HepG2 (cell line): ENCODE measurements around the gene SPIRE1. TPM values are rescaled to one million over a fixed set of nuclear protein-coding genes. Genes with fewer than 3 reads are reported as not detected.

Experiments used
- ETV6 ChIP-seq: sonication (generic); formaldehyde crosslinking; conservative IDR thresholded peaks from 2 replicates; pipeline ENCODE4 v1.4.0; 2020; ENCODE audit warnings: missing genetic modification reagents
- GATAD2A ChIP-seq: IDR thresholded peaks from 2 replicates; pipeline ENCODE4 v1.6.1; 2016
- GTF3A ChIP-seq: sonication (generic); formaldehyde crosslinking; conservative IDR thresholded peaks from 2 replicates; pipeline ENCODE4 v1.4.0; 2020; ENCODE audit warnings: mild to moderate bottlenecking, missing genetic modification reagents
- HNF4G ChIP-seq, 2 experiments: sonication (generic) in 1 of 2; formaldehyde crosslinking in 1 of 2; IDR thresholded peaks; 2 replicates each; pipeline versions ENCODE4 v1.4.0 to v1.6.1; 2011 to 2020; ENCODE audit warnings: borderline replicate concordance in 2 of 2, low read depth in 2 of 2, mild to moderate bottlenecking in 2 of 2, low read length in 1 of 2, missing genetic modification reagents in 1 of 2, moderate library complexity in 1 of 2
- MTF2 ChIP-seq: sonication (generic); formaldehyde crosslinking; IDR thresholded peaks from 2 replicates; pipeline ENCODE4 v1.5.0; 2020; ENCODE audit warnings: missing genetic modification reagents, borderline replicate concordance
- TOPORS ChIP-seq: sonication (generic); formaldehyde crosslinking; IDR thresholded peaks from 2 replicates; pipeline ENCODE4 v1.8.0; 2023; ENCODE audit warnings: mild to moderate bottlenecking, missing genetic modification reagents
- polyA plus RNA-seq, 8 experiments: library from polyadenylated mRNA; depleted of rRNA in 3 of 8; stranded (reverse) in 7 of 8; unstranded in 1 of 8; fragments of >200 nt; fragmentation: Illumina TruSeq in 4 of 8; extraction: Trizol in 4 of 8; gene quantifications; 2 replicates each; pipeline versions ENCODE4 v1.2.1 to v1.2.3, GENCODE V29; 2011 to 2016; ENCODE audit warnings: low read depth in 4 of 8, missing spikeins in 1 of 8, mixed read lengths in 1 of 8; ENCODE audit not compliant: insufficient read depth in 1 of 8
- total RNA-seq, 5 experiments: library from RNA; depleted of rRNA; stranded (reverse); fragments of >200 nt; fragmentation: Illumina TruSeq; extraction: Trizol; gene quantifications; 2 replicates each; pipeline ENCODE4 v1.2.3, GENCODE V29; 2016; ENCODE audit warnings: low read depth in 1 of 5
- TF ChIP-seq, protein P1 (sequence below), 2 experiments: fragments of 450-650 bp in 1 of 2; sonication (generic) in 1 of 2; formaldehyde crosslinking in 1 of 2; IDR thresholded peaks; 2 replicates each; pipeline versions ENCODE4 v1.6.1 to v1.8.0; 2016 to 2022; ENCODE audit warnings: antibody characterized with exemption in 1 of 2, mild to moderate bottlenecking in 1 of 2, missing genetic modification reagents in 1 of 2
- TF ChIP-seq, protein P2 (sequence below): sonication (generic); formaldehyde crosslinking; IDR thresholded peaks from 2 replicates; pipeline ENCODE4 v1.5.0; 2020; ENCODE audit warnings: mild to moderate bottlenecking, missing genetic modification reagents
- TF ChIP-seq, protein P3 (sequence below): sonication (generic); formaldehyde crosslinking; IDR thresholded peaks from 2 replicates; pipeline ENCODE4 v1.4.0; 2020; ENCODE audit warnings: missing genetic modification reagents, mild to moderate bottlenecking, borderline replicate concordance
- TF ChIP-seq, protein P4 (sequence below): sonication (generic); formaldehyde crosslinking; IDR thresholded peaks from 2 replicates; pipeline ENCODE4 v1.5.0; 2020; ENCODE audit warnings: missing genetic modification reagents, mild to moderate bottlenecking, borderline replicate concordance

SPIRE1 gene
- total and polyA plus RNA-seq, 2 of the 13 experiments (the other 11 are each of a cell fraction or from before 2014, with no cell fraction given), result 9.9 to 21.3 TPM

DNA sequence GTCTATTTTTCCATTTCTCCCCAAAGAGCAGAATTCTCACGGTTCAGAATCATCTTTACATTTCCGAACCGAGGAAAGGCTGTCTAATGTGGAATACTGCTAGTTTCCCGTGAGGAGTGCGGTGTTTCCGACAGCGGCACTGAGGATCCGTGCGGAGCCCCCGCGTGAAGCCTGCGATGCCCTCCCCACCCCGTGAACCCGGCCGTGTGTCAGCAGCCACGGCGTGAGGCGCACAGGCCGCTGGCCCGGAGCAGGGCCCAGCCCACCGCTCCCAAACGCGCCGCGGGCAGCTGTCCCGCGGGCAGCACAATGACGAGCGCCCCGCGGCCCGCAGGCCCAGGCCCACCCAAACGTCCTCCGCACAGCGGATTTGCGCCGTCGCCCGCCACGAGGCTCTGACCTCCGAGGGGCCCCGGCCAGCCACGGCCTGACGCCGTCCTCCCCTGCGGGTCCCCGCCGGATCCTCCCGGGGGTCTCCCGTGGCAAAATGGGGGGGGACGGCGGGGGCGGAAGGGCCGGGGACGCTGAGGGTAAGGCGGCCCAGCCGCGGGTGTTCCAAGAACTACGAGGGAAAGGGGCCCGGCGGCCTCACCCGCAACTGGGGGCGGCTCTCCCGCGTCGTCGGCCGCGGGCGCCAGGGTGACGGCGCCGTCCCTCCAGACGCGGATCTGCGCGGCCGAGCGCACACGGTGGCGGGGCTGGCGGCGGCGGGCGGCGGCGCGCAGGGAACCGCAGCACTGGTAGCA lies 796 bp downstream of the SPIRE1 start (continued):
- TF ChIP-seq, protein P1, sequence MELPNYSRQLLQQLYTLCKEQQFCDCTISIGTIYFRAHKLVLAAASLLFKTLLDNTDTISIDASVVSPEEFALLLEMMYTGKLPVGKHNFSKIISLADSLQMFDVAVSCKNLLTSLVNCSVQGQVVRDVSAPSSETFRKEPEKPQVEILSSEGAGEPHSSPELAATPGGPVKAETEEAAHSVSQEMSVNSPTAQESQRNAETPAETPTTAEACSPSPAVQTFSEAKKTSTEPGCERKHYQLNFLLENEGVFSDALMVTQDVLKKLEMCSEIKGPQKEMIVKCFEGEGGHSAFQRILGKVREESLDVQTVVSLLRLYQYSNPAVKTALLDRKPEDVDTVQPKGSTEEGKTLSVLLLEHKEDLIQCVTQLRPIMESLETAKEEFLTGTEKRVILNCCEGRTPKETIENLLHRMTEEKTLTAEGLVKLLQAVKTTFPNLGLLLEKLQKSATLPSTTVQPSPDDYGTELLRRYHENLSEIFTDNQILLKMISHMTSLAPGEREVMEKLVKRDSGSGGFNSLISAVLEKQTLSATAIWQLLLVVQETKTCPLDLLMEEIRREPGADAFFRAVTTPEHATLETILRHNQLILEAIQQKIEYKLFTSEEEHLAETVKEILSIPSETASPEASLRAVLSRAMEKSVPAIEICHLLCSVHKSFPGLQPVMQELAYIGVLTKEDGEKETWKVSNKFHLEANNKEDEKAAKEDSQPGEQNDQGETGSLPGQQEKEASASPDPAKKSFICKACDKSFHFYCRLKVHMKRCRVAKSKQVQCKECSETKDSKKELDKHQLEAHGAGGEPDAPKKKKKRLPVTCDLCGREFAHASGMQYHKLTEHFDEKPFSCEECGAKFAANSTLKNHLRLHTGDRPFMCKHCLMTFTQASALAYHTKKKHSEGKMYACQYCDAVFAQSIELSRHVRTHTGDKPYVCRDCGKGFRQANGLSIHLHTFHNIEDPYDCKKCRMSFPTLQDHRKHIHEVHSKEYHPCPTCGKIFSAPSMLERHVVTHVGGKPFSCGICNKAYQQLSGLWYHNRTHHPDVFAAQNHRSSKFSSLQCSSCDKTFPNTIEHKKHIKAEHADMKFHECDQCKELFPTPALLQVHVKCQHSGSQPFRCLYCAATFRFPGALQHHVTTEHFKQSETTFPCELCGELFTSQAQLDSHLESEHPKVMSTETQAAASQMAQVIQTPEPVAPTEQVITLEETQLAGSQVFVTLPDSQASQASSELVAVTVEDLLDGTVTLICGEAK (IDR thresholded peaks at IDR 0.05), result no peak
- TF ChIP-seq, protein P1 (CRISPR knock-in tag; IDR thresholded peaks at IDR 0.05), result peak; percentile 38; the same call in 1 of the 2 replicates
- TF ChIP-seq, protein P2, sequence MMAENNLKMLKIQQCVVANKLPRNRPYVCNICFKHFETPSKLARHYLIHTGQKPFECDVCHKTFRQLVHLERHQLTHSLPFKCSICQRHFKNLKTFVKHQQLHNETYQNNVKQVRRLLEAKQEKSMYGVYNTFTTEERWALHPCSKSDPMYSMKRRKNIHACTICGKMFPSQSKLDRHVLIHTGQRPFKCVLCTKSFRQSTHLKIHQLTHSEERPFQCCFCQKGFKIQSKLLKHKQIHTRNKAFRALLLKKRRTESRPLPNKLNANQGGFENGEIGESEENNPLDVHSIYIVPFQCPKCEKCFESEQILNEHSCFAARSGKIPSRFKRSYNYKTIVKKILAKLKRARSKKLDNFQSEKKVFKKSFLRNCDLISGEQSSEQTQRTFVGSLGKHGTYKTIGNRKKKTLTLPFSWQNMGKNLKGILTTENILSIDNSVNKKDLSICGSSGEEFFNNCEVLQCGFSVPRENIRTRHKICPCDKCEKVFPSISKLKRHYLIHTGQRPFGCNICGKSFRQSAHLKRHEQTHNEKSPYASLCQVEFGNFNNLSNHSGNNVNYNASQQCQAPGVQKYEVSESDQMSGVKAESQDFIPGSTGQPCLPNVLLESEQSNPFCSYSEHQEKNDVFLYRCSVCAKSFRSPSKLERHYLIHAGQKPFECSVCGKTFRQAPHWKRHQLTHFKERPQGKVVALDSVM (CRISPR knock-in tag), result 0 out of 2 replicates have a peak, but pooled peaks have one; percentile 32
- TF ChIP-seq, protein P3, sequence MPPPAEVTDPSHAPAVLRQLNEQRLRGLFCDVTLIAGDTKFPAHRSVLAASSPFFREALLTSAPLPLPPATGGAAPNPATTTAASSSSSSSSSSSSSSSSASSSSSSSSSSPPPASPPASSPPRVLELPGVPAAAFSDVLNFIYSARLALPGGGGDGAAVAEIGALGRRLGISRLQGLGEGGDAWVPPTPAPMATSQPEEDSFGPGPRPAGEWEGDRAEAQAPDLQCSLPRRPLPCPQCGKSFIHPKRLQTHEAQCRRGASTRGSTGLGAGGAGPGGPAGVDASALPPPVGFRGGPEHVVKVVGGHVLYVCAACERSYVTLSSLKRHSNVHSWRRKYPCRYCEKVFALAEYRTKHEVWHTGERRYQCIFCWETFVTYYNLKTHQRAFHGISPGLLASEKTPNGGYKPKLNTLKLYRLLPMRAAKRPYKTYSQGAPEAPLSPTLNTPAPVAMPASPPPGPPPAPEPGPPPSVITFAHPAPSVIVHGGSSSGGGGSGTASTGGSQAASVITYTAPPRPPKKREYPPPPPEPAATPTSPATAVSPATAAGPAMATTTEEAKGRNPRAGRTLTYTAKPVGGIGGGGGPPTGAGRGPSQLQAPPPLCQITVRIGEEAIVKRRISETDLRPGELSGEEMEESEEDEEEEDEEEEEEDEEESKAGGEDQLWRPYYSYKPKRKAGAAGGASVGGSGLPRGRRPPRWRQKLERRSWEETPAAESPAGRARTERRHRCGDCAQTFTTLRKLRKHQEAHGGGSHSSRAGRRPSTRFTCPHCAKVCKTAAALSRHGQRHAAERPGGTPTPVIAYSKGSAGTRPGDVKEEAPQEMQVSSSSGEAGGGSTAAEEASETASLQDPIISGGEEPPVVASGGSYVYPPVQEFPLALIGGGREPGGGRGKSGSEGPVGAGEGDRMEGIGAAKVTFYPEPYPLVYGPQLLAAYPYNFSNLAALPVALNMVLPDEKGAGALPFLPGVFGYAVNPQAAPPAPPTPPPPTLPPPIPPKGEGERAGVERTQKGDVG, result no peak
- TF ChIP-seq GTF3A (CRISPR knock-in tag) (no peak), MTF2 (CRISPR knock-in tag) (0 out of 2 replicates have a peak, but pooled peaks have one; percentile 78), TOPORS (CRISPR knock-in tag) (0 out of 2 replicates have a peak, but pooled peaks have one; percentile 80), HNF4G (IDR thresholded peaks at IDR 0.05; ENCODE audit: borderline replicate concordance, low read depth, low read length) (no peak), HNF4G (CRISPR knock-in tag; IDR thresholded peaks at IDR 0.05; ENCODE audit: borderline replicate concordance, low read depth) (peak; percentile 53; the same call in 1 of the 2 replicates), ETV6 (CRISPR knock-in tag) (peak; percentile 59; the same call in 1 of the 2 replicates), GATAD2A (CRISPR knock-in tag) (no peak)
- TF ChIP-seq, protein P4, sequence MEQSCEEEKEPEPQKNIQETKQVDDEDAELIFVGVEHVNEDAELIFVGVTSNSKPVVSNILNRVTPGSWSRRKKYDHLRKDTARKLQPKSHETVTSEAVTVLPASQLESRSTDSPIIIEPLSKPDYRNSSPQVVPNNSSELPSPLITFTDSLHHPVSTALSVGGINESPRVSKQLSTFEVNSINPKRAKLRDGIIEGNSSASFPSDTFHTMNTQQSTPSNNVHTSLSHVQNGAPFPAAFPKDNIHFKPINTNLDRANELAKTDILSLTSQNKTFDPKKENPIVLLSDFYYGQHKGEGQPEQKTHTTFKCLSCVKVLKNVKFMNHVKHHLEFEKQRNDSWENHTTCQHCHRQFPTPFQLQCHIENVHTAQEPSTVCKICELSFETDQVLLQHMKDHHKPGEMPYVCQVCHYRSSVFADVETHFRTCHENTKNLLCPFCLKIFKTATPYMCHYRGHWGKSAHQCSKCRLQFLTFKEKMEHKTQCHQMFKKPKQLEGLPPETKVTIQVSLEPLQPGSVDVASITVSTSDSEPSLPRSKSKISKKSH (CRISPR knock-in tag), result no peak
